Thoracic aorta (tissue), 2 donors: Measurements from ENCODE around the gene TM7SF2. TPM values are rescaled to one million over a fixed set of nuclear protein-coding genes. Genes with fewer than 3 reads are reported as not detected.

ENCODE experiments used
- ATAC-seq: fragments of 150-250 bp; one replicate; pipeline ENCODE4 v1.8.0; 2017; ENCODE audit warnings: low read depth; ENCODE audit not compliant: insufficient number of reproducible peaks, low FRiP score
- DNase-seq: peaks from one replicate; pipeline ENCODE4 v3.0.0-alpha.2; 2020; ENCODE audit warnings: low spot score
- H3K27ac ChIP-seq, 2 donors: fragments of 200-600 bp; sonication (generic); 1 replicate in 1 of 2; 2 replicates in 1 of 2; pipeline ENCODE4 v1.5.1; 2016; ENCODE audit warnings: mild to moderate bottlenecking in 2 of 2, moderate library complexity in 2 of 2
- H3K27me3 ChIP-seq: fragments of 200-600 bp; sonication (generic); replicated peaks from 2 replicates; pipeline ENCODE4 v1.6.0; 2016; ENCODE audit warnings: mild to moderate bottlenecking; ENCODE audit not compliant: insufficient read depth
- H3K36me3 ChIP-seq: fragments of 200-600 bp; sonication (generic); one replicate; pipeline ENCODE4 v1.5.1; 2016
- H3K4me1 ChIP-seq, 2 donors: fragments of 200-600 bp; sonication (generic); 1 replicate in 1 of 2; 2 replicates in 1 of 2; pipeline versions ENCODE4 v1.5.1 to v1.6.0; 2016; ENCODE audit warnings: low read depth in 2 of 2, mild to moderate bottlenecking in 1 of 2; ENCODE audit not compliant: control insufficient read depth in 1 of 2
- H3K4me3 ChIP-seq: fragments of 200-600 bp; sonication (generic); 2 replicates; pipeline ENCODE4 v1.5.1; 2016; ENCODE audit warnings: mild to moderate bottlenecking
- H3K9me3 ChIP-seq: fragments of 200-600 bp; sonication (generic); 2 replicates; pipeline ENCODE4 v1.5.1; 2016
- total RNA-seq, 2 donors: library from RNA; depleted of rRNA; stranded (reverse); fragments of >200 nt; gene quantifications; one replicate each; pipeline versions ENCODE4 v1.1.0 to v1.2.3, GENCODE V29; 2016
- TF ChIP-seq, protein P1 (sequence below): fragments of 200-600 bp; sonication (generic); IDR thresholded peaks from one replicate; pipeline ENCODE4 v1.5.1; 2019; ENCODE audit warnings: antibody characterized with exemption

Gene TM7SF2
- total RNA-seq, 2 donors from 2014 or later: 2.5 to 49.0 TPM

DNA sequence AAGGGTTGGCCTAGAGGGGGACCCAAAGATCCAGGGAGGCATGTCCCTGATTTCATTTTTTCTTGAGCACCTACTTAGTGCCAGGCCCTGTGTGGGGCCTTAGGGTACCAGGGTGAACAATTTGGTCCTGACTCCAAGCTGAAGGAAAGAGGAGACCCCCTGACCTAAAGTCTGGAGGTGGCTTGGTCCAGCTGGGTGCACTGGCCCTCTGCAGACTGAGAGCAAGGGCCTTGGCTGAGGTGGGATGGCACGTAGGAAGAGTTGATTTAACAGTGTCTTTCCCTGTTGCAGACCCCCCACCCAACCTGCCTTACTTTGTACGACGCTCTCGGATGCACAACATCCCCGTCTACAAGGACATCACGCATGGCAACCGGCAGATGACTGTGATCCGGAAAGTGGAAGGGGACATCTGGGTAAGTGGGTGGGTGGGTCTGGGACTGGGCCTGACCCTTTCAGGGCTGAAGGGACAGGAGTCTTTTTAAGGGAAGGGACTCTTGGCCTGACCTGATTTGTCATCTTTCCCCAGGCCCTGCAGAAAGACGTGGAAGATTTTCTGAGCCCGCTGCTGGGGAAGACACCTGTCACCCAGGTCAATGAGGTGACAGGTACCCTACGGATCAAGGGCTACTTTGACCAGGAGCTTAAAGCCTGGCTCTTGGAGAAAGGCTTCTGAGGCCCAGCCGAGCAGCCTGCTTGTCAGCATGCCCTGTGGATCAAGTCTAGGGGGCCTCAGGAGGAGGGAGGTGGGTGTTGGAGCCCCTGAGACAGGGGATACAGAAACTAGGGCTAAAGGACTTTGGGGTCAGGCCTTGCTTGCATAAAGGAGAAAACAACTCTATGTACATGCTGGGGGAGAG, 13.8 kb downstream of the TM7SF2 start:
- no peak overlapping the region for H3K4me3 ChIP-seq
- no peak for DNase-seq

DNA sequence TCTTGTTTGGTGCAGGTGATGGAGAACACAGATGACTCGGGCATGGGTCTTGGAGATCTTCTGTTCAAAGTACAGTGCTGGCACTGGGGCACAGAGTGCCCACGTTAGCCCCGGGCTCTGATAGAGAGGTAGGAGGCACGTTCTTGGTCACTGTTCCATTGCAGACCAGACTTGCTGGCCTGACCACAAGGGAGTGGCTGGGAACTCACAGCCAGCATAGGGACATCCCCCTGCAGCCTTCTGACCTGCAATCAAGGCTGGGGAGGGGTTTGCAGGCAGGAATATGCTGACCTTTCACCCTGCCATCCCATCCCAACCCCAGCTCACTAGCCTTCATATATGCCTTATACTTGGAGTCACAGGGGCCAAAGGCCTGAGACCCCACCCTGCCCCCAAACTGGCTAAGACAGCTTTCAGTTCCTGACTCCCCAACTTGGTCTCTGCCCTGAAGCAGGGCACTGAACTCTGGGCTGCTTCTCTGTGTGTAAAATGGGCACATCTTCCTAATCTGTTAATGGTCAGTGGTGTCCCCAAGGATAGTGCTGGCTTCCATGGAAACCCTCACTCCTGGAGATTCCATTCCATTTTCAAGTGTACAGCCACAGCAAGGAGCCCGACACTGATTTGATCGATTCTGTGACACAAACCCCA, 15.1 kb downstream of the TM7SF2 start:
- no peak for DNase-seq
- no peak for ATAC-seq
- TF ChIP-seq, protein P1, sequence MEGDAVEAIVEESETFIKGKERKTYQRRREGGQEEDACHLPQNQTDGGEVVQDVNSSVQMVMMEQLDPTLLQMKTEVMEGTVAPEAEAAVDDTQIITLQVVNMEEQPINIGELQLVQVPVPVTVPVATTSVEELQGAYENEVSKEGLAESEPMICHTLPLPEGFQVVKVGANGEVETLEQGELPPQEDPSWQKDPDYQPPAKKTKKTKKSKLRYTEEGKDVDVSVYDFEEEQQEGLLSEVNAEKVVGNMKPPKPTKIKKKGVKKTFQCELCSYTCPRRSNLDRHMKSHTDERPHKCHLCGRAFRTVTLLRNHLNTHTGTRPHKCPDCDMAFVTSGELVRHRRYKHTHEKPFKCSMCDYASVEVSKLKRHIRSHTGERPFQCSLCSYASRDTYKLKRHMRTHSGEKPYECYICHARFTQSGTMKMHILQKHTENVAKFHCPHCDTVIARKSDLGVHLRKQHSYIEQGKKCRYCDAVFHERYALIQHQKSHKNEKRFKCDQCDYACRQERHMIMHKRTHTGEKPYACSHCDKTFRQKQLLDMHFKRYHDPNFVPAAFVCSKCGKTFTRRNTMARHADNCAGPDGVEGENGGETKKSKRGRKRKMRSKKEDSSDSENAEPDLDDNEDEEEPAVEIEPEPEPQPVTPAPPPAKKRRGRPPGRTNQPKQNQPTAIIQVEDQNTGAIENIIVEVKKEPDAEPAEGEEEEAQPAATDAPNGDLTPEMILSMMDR: no peak
- no peaks in the 10 kb centered on the region for H3K9me3 ChIP-seq
- H3K4me1 ChIP-seq: peaks cover 3 to 12% of the 10 kb centered on the region in 2 donors
- H3K4me3 ChIP-seq: no peak overlapping the region
- no peaks in the 10 kb centered on the region for H3K27me3 ChIP-seq
- H3K27ac ChIP-seq: no peak overlapping the region
- H3K36me3 ChIP-seq: peaks cover 70% of the 10 kb centered on the region

More for the DNA sequence above, 13.8 kb downstream of the TM7SF2 start:
- H3K9me3 ChIP-seq: no peaks in the 10 kb centered on the region
- peaks cover 64% of the 10 kb centered on the region for H3K36me3 ChIP-seq
- H3K4me1 ChIP-seq: peaks cover 11 to 22% of the 10 kb centered on the region in 2 donors
- no peak for ATAC-seq
- H3K27ac ChIP-seq: no peak overlapping the region
- TF ChIP-seq, protein P1: no peak
- no peaks in the 10 kb centered on the region for H3K27me3 ChIP-seq

DNA sequence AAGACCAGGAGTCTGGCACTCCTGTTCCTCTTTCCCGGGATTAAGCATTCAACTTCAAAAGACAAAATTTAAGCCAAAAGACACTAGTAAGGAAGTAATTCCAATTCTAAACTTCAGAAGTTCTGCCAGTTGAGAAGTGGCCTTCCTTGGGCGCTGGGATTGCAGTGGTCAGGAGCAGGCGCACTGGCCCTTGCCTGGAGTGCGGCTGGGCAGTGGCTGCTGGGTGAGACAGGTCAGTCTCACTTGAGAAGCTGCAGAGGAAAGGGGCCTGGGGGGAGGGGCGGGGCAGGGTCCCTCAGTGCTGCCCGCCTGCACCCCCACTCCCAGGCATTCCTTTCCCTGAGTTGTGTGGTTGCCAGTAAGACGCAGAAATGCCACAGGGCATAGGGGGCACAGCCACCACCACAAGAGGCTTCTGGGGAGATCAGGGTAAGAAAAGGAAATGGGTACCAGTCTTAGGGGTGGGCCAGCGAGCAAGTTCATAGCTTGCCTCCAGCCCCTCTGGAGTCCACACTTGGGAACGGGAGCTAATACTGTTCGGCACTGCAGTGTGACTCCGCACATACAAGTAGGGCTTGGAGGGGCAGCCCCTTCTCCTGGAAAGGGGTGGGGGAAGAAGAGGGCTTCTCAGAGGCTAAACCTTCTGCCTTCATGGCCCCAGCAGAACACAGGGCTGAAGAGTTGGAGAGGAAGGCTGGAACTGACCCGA, 16.0 kb downstream of the TM7SF2 start:
- DNase-seq: no peak
- Histone ChIP-seq H3K36me3 (peaks cover 77% of the 10 kb centered on the region), H3K27me3 (no peaks in the 10 kb centered on the region), H3K4me1 (peaks cover 6 to 16% of the 10 kb centered on the region in 2 donors), H3K9me3 (no peaks in the 10 kb centered on the region), H3K27ac (no peak overlapping the region), H3K4me3 (no peak overlapping the region)
- TF ChIP-seq, protein P1: no peak
- ATAC-seq: no peak

DNA sequence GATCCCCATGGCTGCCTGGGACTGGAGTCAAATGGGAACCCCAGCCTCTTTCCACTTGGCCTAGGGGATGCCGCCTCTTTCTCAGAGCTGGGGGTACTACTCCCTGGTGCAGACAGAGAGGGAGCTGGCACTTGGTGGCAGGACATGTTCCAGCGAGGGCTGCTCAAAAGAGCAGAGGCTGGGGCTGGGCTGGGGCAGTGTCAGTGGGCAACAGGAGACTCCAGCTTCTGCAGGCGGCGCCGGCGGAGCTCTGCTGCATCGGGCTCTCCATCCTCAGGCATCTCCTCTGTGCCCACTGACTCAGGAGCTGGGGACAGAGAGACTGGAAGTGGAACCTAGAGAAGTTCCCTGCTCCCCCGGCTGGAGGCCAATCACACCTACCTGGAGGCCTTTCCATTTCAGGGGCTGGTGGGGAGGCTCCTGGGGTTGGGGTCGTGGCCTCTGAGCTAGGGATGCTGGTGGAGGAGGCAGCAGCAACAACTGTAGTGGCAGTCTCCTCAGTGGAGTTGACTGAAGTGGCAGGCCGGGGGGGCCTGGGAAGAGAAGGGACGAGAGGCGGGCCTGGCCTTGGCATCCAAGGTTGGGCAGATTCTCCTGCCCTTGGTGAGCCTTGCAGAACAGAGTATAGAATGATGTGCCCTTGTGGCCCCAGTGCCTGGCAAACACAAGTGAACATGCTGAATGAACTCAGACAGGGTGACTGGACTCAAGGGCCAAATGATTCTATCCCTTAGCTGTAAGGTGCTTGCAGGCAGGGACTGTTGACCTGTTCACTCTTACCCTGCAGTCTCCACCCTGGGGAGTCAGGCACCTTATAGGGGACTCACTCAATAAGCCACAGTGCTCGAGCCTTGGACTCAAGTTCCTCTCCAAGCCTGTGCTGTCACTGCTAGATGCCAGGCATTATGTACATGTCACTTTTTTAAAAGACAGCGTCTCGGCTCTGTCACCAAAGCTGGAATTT, 16.8 kb downstream of the TM7SF2 start:
- no peak for DNase-seq
- Histone ChIP-seq H3K4me3 (no peak overlapping the region), H3K4me1 (peaks cover 12 to 16% of the 10 kb centered on the region in 2 donors), H3K27me3 (no peaks in the 10 kb centered on the region), H3K36me3 (peaks cover 77% of the 10 kb centered on the region), H3K27ac (no peak overlapping the region), H3K9me3 (no peaks in the 10 kb centered on the region)
- no peak for ATAC-seq
- TF ChIP-seq, protein P1: no peak
